Loucy (cell line): ENCODE measurements around the gene KDM6A.

Experiments used
- H2AFZ ChIP-seq: fragments of 200-600 bp; sonication (generic); 2 replicates; pipeline ENCODE4 v1.6.0; 2016; ENCODE audit warnings: antibody characterized with exemption, mild to moderate bottlenecking, low read length, moderate library complexity
- H3F3A ChIP-seq: fragments of 200-600 bp; 2 replicates; pipeline ENCODE4 v1.6.0; 2016; ENCODE audit warnings: antibody characterized with exemption, low read depth, mild to moderate bottlenecking
- H3K27me3 ChIP-seq: fragments of 200-600 bp; sonication (generic); 2 replicates; pipeline ENCODE4 v1.6.1; 2014; ENCODE audit warnings: low read length, mild to moderate bottlenecking; ENCODE audit not compliant: insufficient read depth, poor library complexity, severe bottlenecking
- H3K36me3 ChIP-seq: fragments of 200-600 bp; sonication (generic); 2 replicates; pipeline ENCODE4 v1.6.1; 2016; ENCODE audit warnings: low read length; ENCODE audit not compliant: insufficient read depth
- H3K4me1 ChIP-seq: fragments of 200-600 bp; sonication (generic); 2 replicates; pipeline ENCODE4 v1.5.1; 2014; ENCODE audit warnings: low read length, mild to moderate bottlenecking; ENCODE audit not compliant: insufficient read depth, poor library complexity, severe bottlenecking
- H3K4me2 ChIP-seq: fragments of 200-600 bp; sonication (generic); 2 replicates; pipeline ENCODE4 v1.6.0; 2014; ENCODE audit warnings: antibody characterized with exemption, low read length, low read depth, mild to moderate bottlenecking; ENCODE audit not compliant: poor library complexity, severe bottlenecking
- H3K4me3 ChIP-seq: fragments of 200-600 bp; sonication (generic); 2 replicates; pipeline ENCODE4 v1.5.1; 2014; ENCODE audit warnings: low read length, mild to moderate bottlenecking, mixed read lengths; ENCODE audit not compliant: poor library complexity, severe bottlenecking
- H3K79me2 ChIP-seq: fragments of 200-600 bp; sonication (generic); 2 replicates; pipeline ENCODE4 v1.6.1; 2014; ENCODE audit warnings: low read length; ENCODE audit not compliant: insufficient read depth
- H3K9ac ChIP-seq: fragments of 200-600 bp; sonication (generic); 2 replicates; pipeline ENCODE4 v1.6.0; 2014; ENCODE audit warnings: mild to moderate bottlenecking, low read depth, low read length, moderate library complexity; ENCODE audit not compliant: poor library complexity, severe bottlenecking
- H3K9me2 ChIP-seq: fragments of 200-600 bp; sonication (generic); replicated peaks from 2 replicates; pipeline ENCODE4 v1.6.1; 2016; ENCODE audit warnings: low read depth, low read length, mixed read lengths
- H3K9me3 ChIP-seq: fragments of 200-600 bp; sonication (generic); 2 replicates; pipeline ENCODE4 v1.6.1; 2014; ENCODE audit warnings: mild to moderate bottlenecking, antibody characterized with exemption, low read length, low read depth; ENCODE audit not compliant: insufficient read depth
- H4K20me1 ChIP-seq: fragments of 200-600 bp; sonication (generic); 2 replicates; pipeline ENCODE4 v1.6.0; 2014; ENCODE audit warnings: antibody characterized with exemption, low read length, mild to moderate bottlenecking; ENCODE audit not compliant: insufficient read depth, poor library complexity, severe bottlenecking
- CTCF ChIP-seq: fragments of 200-600 bp; sonication (generic); conservative IDR thresholded peaks from 2 replicates; pipeline ENCODE4 v1.5.1; 2014; ENCODE audit warnings: mild to moderate bottlenecking, antibody characterized with exemption, low read length
- EZH2phosphoT487 ChIP-seq: fragments of 200-600 bp; IDR thresholded peaks from 2 replicates; pipeline ENCODE4 v1.6.1; 2018; ENCODE audit warnings: antibody characterized with exemption, mild to moderate bottlenecking, moderate library complexity, borderline replicate concordance

The KDM6A gene

GRCh38 chrX:44971674-44972073 lies 98.7 kb downstream of the KDM6A start:
- H3K4me1 ChIP-seq: no peaks in the 10 kb centered on the region
- H3K9me2 ChIP-seq: no peaks in the 10 kb centered on the region
- TF ChIP-seq CTCF: no peak
- H3K9ac ChIP-seq: no peak overlapping the region
- no peak overlapping the region for H3K4me3 ChIP-seq
- no peaks in the 10 kb centered on the region for H3K27me3 ChIP-seq
- H3K4me2 ChIP-seq: no peak overlapping the region
- peaks cover 67% of the 10 kb centered on the region for H3K79me2 ChIP-seq
- H3F3A ChIP-seq: no peaks in the 10 kb centered on the region
- H3K36me3 ChIP-seq: peaks cover 7% of the 10 kb centered on the region; the same call in 1 of the 2 replicates
- no peaks in the 10 kb centered on the region for H3K9me3 ChIP-seq
- H2AFZ ChIP-seq: no peak overlapping the region
- H4K20me1 ChIP-seq: no peaks in the 10 kb centered on the region

GRCh38 chrX:44972132-44972531 lies 99.1 kb downstream of the KDM6A start:
- no peaks in the 10 kb centered on the region for H3K4me1 ChIP-seq
- H3K79me2 ChIP-seq: peaks cover 69% of the 10 kb centered on the region
- H3K9me2 ChIP-seq: no peaks in the 10 kb centered on the region
- no peak overlapping the region for H3K9ac ChIP-seq
- no peaks in the 10 kb centered on the region for H3K9me3 ChIP-seq
- H2AFZ ChIP-seq: no peak overlapping the region
- H3K36me3 ChIP-seq: peaks cover 7% of the 10 kb centered on the region; the same call in 1 of the 2 replicates
- TF ChIP-seq CTCF: no peak
- no peak for TF ChIP-seq EZH2phosphoT487
- no peaks in the 10 kb centered on the region for H3K27me3 ChIP-seq
- no peaks in the 10 kb centered on the region for H3F3A ChIP-seq
- H3K4me3 ChIP-seq: no peak overlapping the region
- no peaks in the 10 kb centered on the region for H4K20me1 ChIP-seq
- H3K4me2 ChIP-seq: no peak overlapping the region

GRCh38 chrX:44973420-44973932 lies 100.5 kb downstream of the KDM6A start:
- Histone ChIP-seq H4K20me1 (no peaks in the 10 kb centered on the region), H3K27me3 (no peaks in the 10 kb centered on the region), H2AFZ (no peak overlapping the region), H3K4me1 (no peaks in the 10 kb centered on the region), H3K9me2 (no peaks in the 10 kb centered on the region), H3K9me3 (no peaks in the 10 kb centered on the region), H3F3A (no peaks in the 10 kb centered on the region), H3K4me3 (no peak overlapping the region), H3K4me2 (no peak overlapping the region), H3K9ac (no peak overlapping the region), H3K36me3 (peaks cover 7% of the 10 kb centered on the region; the same call in 1 of the 2 replicates), H3K79me2 (peaks cover 66% of the 10 kb centered on the region)
- TF ChIP-seq CTCF (no peak), EZH2phosphoT487 (no peak)
